ENCODE results near the gene BEND2. TPM values are rescaled to one million over a fixed set of nuclear protein-coding genes. Genes with fewer than 3 reads are reported as not detected.

The BEND2 gene
- polyA plus RNA-seq, 1 of the 3 experiments (the other 2 are of a cell fraction): not detected

DNA sequence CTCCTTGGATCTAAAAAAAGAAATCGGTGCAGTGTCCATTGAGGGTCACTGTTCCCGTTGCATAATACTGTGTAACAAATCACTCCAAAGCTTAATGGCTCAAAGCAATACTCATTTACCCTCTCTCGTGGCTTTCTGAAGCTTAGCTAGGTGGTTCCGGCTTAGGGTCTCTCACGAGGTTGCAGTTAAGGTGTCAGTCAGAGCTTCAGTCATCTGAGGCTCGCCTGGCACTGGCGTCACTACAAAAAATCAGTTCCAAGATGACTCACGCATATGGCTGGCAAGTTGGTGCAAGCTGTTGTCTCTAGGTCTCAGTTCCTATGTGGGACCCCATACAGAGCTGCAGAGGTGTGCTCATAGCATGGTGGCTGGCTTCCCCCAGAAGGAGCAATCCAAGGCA lies 91.0 kb downstream of the BEND2 start:
- ChIA-PET CTCF (no interaction called here), POLR2A (no interaction called here)
- Histone ChIP-seq H3K27me3 (ENCODE audit: insufficient read depth) (no peaks in the 10 kb centered on the region), H3K79me2 (ENCODE audit: insufficient read depth) (no peaks in the 10 kb centered on the region), H2AFZ (ENCODE audit: low read depth) (no peak overlapping the region), H3K4me3 (ENCODE audit: low read depth in 2 of 2, low read length in 1 of 2) (no peak overlapping the region), H3K4me1 (ENCODE audit: control insufficient read depth in 1 of 2, insufficient read depth in 2 of 2, low read depth in 1 of 2, low read length in 1 of 2) (no peaks in the 10 kb centered on the region), H3K9me2 (no peaks in the 10 kb centered on the region), H3K4me2 (no peak overlapping the region), H3K27ac (ENCODE audit: low read depth in 2 of 2, low read length in 1 of 2) (no peak overlapping the region), H3K9me3 (no peaks in the 10 kb centered on the region), H3K36me3 (replicated peaks in 1 of 2; ENCODE audit: control insufficient read depth in 1 of 2, insufficient read depth in 2 of 2, low read length in 1 of 2) (no peaks in the 10 kb centered on the region), H3K9ac (no peak overlapping the region), H4K20me1 (ENCODE audit: insufficient read depth) (no peaks in the 10 kb centered on the region), H3F3A (replicated peaks; ENCODE audit: insufficient read depth) (no peaks in the 10 kb centered on the region)
- 15% methylated on average over 6 of the region's 8 CpGs for WGBS (ENCODE audit: low lambda C conversion rate)
- DNase-seq: no peak
- TF ChIP-seq FOXJ3 (CRISPR knock-in tag; IDR thresholded peaks at IDR 0.05) (no peak), NRF1 (IDR thresholded peaks at IDR 0.05; ENCODE audit: low read depth, low read length) (no peak), FOXM1 (IDR thresholded peaks at IDR 0.05; ENCODE audit: low read depth) (no peak), GABPA (IDR thresholded peaks at IDR 0.05; ENCODE audit: low read depth) (no peak), TCF12 (IDR thresholded peaks at IDR 0.05) (no peak), RAD21 (IDR thresholded peaks at IDR 0.05; ENCODE audit: low read length) (no peak)

DNA sequence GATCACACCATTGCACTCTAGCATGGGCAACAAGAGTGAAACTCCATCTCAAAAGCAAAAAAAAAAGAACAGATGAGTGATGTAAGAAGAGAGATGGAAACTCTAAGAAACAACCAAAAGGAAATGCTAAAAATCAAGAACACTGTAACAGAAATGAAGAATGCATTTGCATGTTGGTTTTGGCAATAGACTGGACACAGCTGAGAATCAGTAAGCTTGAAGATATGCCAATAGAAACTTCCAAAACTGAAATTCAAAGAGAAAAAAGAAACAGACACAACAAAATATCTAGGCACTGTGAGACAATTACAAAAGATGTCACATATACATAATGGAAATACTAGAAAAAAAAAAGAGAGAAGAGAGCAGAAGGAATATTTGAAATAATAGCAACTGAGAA lies 93.7 kb downstream of the BEND2 start:
- H3K4me2 ChIP-seq: no peak overlapping the region

GRCh38 chrX:18119856-18120255 lies 100.8 kb downstream of the BEND2 start:
- Histone ChIP-seq H3K4me2 (no peak overlapping the region), H3K36me3 (replicated peaks in 1 of 2; ENCODE audit: control insufficient read depth in 1 of 2, insufficient read depth in 2 of 2, low read length in 1 of 2) (no peaks in the 10 kb centered on the region), H3K4me1 (ENCODE audit: control insufficient read depth in 1 of 2, insufficient read depth in 2 of 2, low read depth in 1 of 2, low read length in 1 of 2) (no peaks in the 10 kb centered on the region), H3K27ac (ENCODE audit: low read depth in 2 of 2, low read length in 1 of 2) (no peak overlapping the region), H3K9me2 (no peaks in the 10 kb centered on the region), H3K79me2 (ENCODE audit: insufficient read depth) (no peaks in the 10 kb centered on the region), H4K20me1 (ENCODE audit: insufficient read depth) (no peaks in the 10 kb centered on the region), H3K27me3 (ENCODE audit: insufficient read depth) (no peaks in the 10 kb centered on the region), H3F3A (replicated peaks; ENCODE audit: insufficient read depth) (no peaks in the 10 kb centered on the region), H3K9ac (no peak overlapping the region), H3K9me3 (no peaks in the 10 kb centered on the region), H3K4me3 (ENCODE audit: low read depth in 2 of 2, low read length in 1 of 2) (no peak overlapping the region), H2AFZ (ENCODE audit: low read depth) (no peak overlapping the region)
- no peak for DNase-seq
- CTCF ChIA-PET: interaction anchor here (0.7 kb wide), 1 partner anchor 308 kb away, joined by 3 read pairs; no protein-coding TSS in a partner anchor
- POLR2A ChIA-PET: no interaction called here
- WGBS (ENCODE audit: low lambda C conversion rate): 16% methylated on average over 2 of the region's 2 CpGs
- no peak for TF ChIP-seq SMC3 (IDR thresholded peaks at IDR 0.05; ENCODE audit: low read depth, low read length)
- peak; percentile 25; the same call in 1 of the 2 replicates for TF ChIP-seq RAD21 (IDR thresholded peaks at IDR 0.05; ENCODE audit: low read length)

More for the DNA sequence above, 93.7 kb downstream of the BEND2 start:
- Histone ChIP-seq H3K4me3 (ENCODE audit: low read depth in 2 of 2, low read length in 1 of 2) (no peak overlapping the region), H3K36me3 (replicated peaks in 1 of 2; ENCODE audit: control insufficient read depth in 1 of 2, insufficient read depth in 2 of 2, low read length in 1 of 2) (no peaks in the 10 kb centered on the region), H3K9me2 (no peaks in the 10 kb centered on the region), H3K9ac (no peak overlapping the region), H4K20me1 (ENCODE audit: insufficient read depth) (no peaks in the 10 kb centered on the region), H3F3A (replicated peaks; ENCODE audit: insufficient read depth) (no peaks in the 10 kb centered on the region), H3K4me1 (ENCODE audit: control insufficient read depth in 1 of 2, insufficient read depth in 2 of 2, low read depth in 1 of 2, low read length in 1 of 2) (no peaks in the 10 kb centered on the region), H3K9me3 (no peaks in the 10 kb centered on the region), H3K27ac (ENCODE audit: low read depth in 2 of 2, low read length in 1 of 2) (no peak overlapping the region), H3K27me3 (ENCODE audit: insufficient read depth) (no peaks in the 10 kb centered on the region), H2AFZ (ENCODE audit: low read depth) (no peak overlapping the region), H3K79me2 (ENCODE audit: insufficient read depth) (no peaks in the 10 kb centered on the region)
- ChIA-PET CTCF (no interaction called here), POLR2A (no interaction called here)
- TF ChIP-seq MXI1 (IDR thresholded peaks at IDR 0.05; ENCODE audit: low read depth, low read length) (no peak), YY1 (IDR thresholded peaks at IDR 0.05; ENCODE audit: low read depth) (no peak), SIN3A (IDR thresholded peaks at IDR 0.05; ENCODE audit: borderline replicate concordance, low read depth, low read length) (no peak), RCOR1 (IDR thresholded peaks at IDR 0.05; ENCODE audit: low read length) (no peak)
- no peak for DNase-seq

Other genes starting within 250 kb of the BEND2 start
- 3.2 and 4.1 TPM in 2 replicates for gene SCML2, start 133.8 kb upstream of the BEND2 start, polyA plus RNA-seq (2012; rRNA removed)
- 1.3 and 1.9 TPM in 2 replicates for gene CDKL5, start 204.7 kb upstream of the BEND2 start, polyA plus RNA-seq (2012; rRNA removed)

All from SK-N-SH (cell line).